Spleen (tissue), 11 donors: Measurements from ENCODE around the gene INPP4B. TPM values are rescaled to one million over a fixed set of nuclear protein-coding genes. Genes with fewer than 3 reads are reported as not detected.

ENCODE experiments used
- DNase-seq: peaks from one replicate; pipeline ENCODE4 v3.0.0-alpha.2; 2020
- H3K27ac ChIP-seq, 8 donors: fragments of 200-600 bp; sonication (generic) in 7 of 8; 1 replicate in 4 of 8; 2 replicates in 4 of 8; pipeline versions ENCODE4 v1.5.0 to v1.8.0; 2016 to 2021; ENCODE audit warnings: inconsistent platforms in 4 of 8, mild to moderate bottlenecking in 4 of 8, moderate library complexity in 1 of 8
- H3K27me3 ChIP-seq, 7 donors: fragments of 200-600 bp; sonication (generic) in 6 of 7; replicated peaks in 1 of 7; 1 replicate in 4 of 7; 2 replicates in 3 of 7; pipeline versions ENCODE4 v1.5.0 to v1.8.0; 2016 to 2021; ENCODE audit warnings: inconsistent platforms in 3 of 7, mild to moderate bottlenecking in 1 of 7
- H3K36me3 ChIP-seq, 6 donors: fragments of 200-600 bp; sonication (generic) in 5 of 6; 1 replicate in 4 of 6; 2 replicates in 2 of 6; pipeline versions ENCODE4 v1.5.0 to v1.8.0; 2016 to 2021; ENCODE audit warnings: inconsistent platforms in 2 of 6
- H3K4me1 ChIP-seq, 6 donors: fragments of 200-600 bp; sonication (generic) in 5 of 6; 1 replicate in 3 of 6; 2 replicates in 3 of 6; pipeline versions ENCODE4 v1.5.0 to v1.8.0; 2016 to 2021; ENCODE audit warnings: inconsistent platforms in 3 of 6
- H3K4me3 ChIP-seq, 8 donors: fragments of 200-600 bp; sonication (generic) in 7 of 8; 1 replicate in 4 of 8; 2 replicates in 4 of 8; pipeline versions ENCODE4 v1.5.0 to v1.8.0; 2016 to 2021; ENCODE audit warnings: inconsistent platforms in 4 of 8, mild to moderate bottlenecking in 4 of 8, moderate library complexity in 2 of 8
- H3K9me3 ChIP-seq, 8 donors: fragments of 200-600 bp; sonication (generic) in 7 of 8; 1 replicate in 4 of 8; 2 replicates in 4 of 8; pipeline versions ENCODE4 v1.5.0 to v1.8.0; 2016 to 2021; ENCODE audit warnings: inconsistent platforms in 4 of 8
- CTCF ChIP-seq, 11 experiments: fragments of 200-600 bp in 7 of 11; fragments of 450-650 bp in 4 of 11; sonication (generic) in 4 of 11; IDR thresholded peaks in 8 of 11; conservative IDR thresholded peaks in 3 of 11; 1 replicate in 7 of 11; 2 replicates in 4 of 11; pipeline versions ENCODE4 v1.4.0 to v1.8.0; 2016 to 2021; ENCODE audit warnings: antibody characterized with exemption in 11 of 11, inconsistent platforms in 4 of 11, mild to moderate bottlenecking in 1 of 11
- POLR2A ChIP-seq, 3 donors: fragments of 450-650 bp; IDR thresholded peaks; one replicate each; pipeline ENCODE4 v1.5.1; 2017; ENCODE audit warnings: antibody characterized with exemption in 3 of 3, mild to moderate bottlenecking in 1 of 3
- POLR2AphosphoS5 ChIP-seq, 3 donors: sonication (generic); formaldehyde crosslinking; IDR thresholded peaks; one replicate each; pipeline ENCODE4 v1.5.1; 2017; ENCODE audit warnings: antibody characterized with exemption in 3 of 3
- WGBS, 5 donors: extraction: QIAGEN DNeasy Blood & Tissue Kit in 3 of 5; methylation state at CpG; one replicate each; pipeline versions ENCODE4 v1.1.5 to v1.1.7; 2013 to 2018; 5-methylcytosine and 5-hydroxymethylcytosine counted together
- intact Hi-C: fragments of 100-400 bp; cut with DNase I; formaldehyde crosslinking; loops from one replicate; pipeline ENCODE4 v1.15.0; 2023; ENCODE audit warnings: low total_unique reads
- polyA plus RNA-seq, 3 donors: library from polyadenylated mRNA; stranded (reverse); fragments of 200-250 nt; gene quantifications; one replicate each; pipeline ENCODE4 v1.2.1, GENCODE V29; 2013
- total RNA-seq, 7 donors: library from RNA; depleted of rRNA in 3 of 7; stranded (reverse); fragments of >200 nt in 3 of 7; fragmentation: NEBNext Ultra II Directional in 4 of 7; extraction: Animal tissue kit (Norgen Biotek cat#: 25700) in 4 of 7; gene quantifications; one replicate each; pipeline versions ENCODE4 v1.1.0 to v1.2.1, GENCODE V29; 2016 to 2021
- donor health status: healthy with polysubstance abuse.
- donor health status: DM: no; HTN: no; CAD: no; lungs with moderate emphysema.
- donor health status: DM: no; HTN: no; CAD: no.
- donor health status: Bipolar disorder and iron deficiency.
- donor health status: healthy.
- donor health status: DM: no; HTN: no; CAD: no.
- donor health status: DM: yes; HTN: yes; CAD: no.

The INPP4B gene
- total and polyA plus RNA-seq, 10 donors, result 0.78 to 31.6 (median 26.8) TPM

GRCh38 chr4:142292231-142292630 is 553.9 kb downstream of the INPP4B start:
- Histone ChIP-seq H3K4me3 (no peak overlapping the region), H3K4me1 (no peaks in the 10 kb centered on the region), H3K27ac (no peak overlapping the region), H3K27me3 (no peaks in the 10 kb centered on the region), H3K9me3 (peaks cover 0 to 3% (median 0%) of the 10 kb centered on the region in 8 donors), H3K36me3 (no peaks in the 10 kb centered on the region)
- intact Hi-C loops, result no loop called here
- TF ChIP-seq POLR2A (IDR thresholded peaks at IDR 0.05) (no peak), CTCF (IDR thresholded peaks at IDR 0.05 in 8 of 11, conservative IDR thresholded peaks at IDR 0.05 in 3 of 11) (no peak), POLR2AphosphoS5 (IDR thresholded peaks at IDR 0.05) (no peak)
- DNase-seq, result no peak
- WGBS, 5 donors, result 56 to 65% (median 57%) methylated on average over 2 of the region's 2 CpGs

GRCh38 chr4:142291299-142292050 is 554.6 kb downstream of the INPP4B start:
- intact Hi-C loops, result no loop called here
- H3K4me1 ChIP-seq, result no peaks in the 10 kb centered on the region
- H3K4me3 ChIP-seq, result no peak overlapping the region
- WGBS, 5 donors, result 69 to 86% (median 71%) methylated on average over 5 of the region's 5 CpGs
- no peak for DNase-seq
- no peaks in the 10 kb centered on the region for H3K27me3 ChIP-seq
- H3K27ac ChIP-seq, result no peak overlapping the region
- no peaks in the 10 kb centered on the region for H3K36me3 ChIP-seq
- peaks cover 0 to 3% (median 0%) of the 10 kb centered on the region in 8 donors for H3K9me3 ChIP-seq
- TF ChIP-seq CTCF (IDR thresholded peaks at IDR 0.05 in 8 of 11, conservative IDR thresholded peaks at IDR 0.05 in 3 of 11) (no peak), POLR2AphosphoS5 (IDR thresholded peaks at IDR 0.05) (no peak), POLR2A (IDR thresholded peaks at IDR 0.05) (no peak)

GRCh38 chr4:142287371-142287770 is 558.7 kb downstream of the INPP4B start:
- 77 to 87% (median 83%) methylated on average over 8 of the region's 8 CpGs for WGBS, 5 donors

More at GRCh38 chr4:142287371-142287770, 558.7 kb downstream of the INPP4B start:
- no peak for DNase-seq
- Histone ChIP-seq H3K4me1 (peaks cover 0 to 23% (median 0%) of the 10 kb centered on the region in 6 donors), H3K9me3 (peaks cover 0 to 3% (median 0%) of the 10 kb centered on the region in 8 donors), H3K27ac (no peak overlapping the region), H3K4me3 (no peak overlapping the region), H3K36me3 (no peaks in the 10 kb centered on the region), H3K27me3 (no peaks in the 10 kb centered on the region)
- TF ChIP-seq POLR2AphosphoS5 (IDR thresholded peaks at IDR 0.05) (no peak), CTCF (IDR thresholded peaks at IDR 0.05 in 8 of 11, conservative IDR thresholded peaks at IDR 0.05 in 3 of 11) (no peak), POLR2A (IDR thresholded peaks at IDR 0.05) (no peak)
- intact Hi-C loops, result no loop called here
